ENCODE data around the gene FLRT1. TPM values are rescaled to one million over a fixed set of nuclear protein-coding genes. Genes with fewer than 3 reads are reported as not detected.
"Not testable (repeated sequence)": the region's sequence is repeated elsewhere in the genome, so short reads cannot be mapped to it uniquely, and the experiment has no call there.

The FLRT1 gene
- polyA plus RNA-seq, 1 donor, result 3.3 TPM

DNA sequence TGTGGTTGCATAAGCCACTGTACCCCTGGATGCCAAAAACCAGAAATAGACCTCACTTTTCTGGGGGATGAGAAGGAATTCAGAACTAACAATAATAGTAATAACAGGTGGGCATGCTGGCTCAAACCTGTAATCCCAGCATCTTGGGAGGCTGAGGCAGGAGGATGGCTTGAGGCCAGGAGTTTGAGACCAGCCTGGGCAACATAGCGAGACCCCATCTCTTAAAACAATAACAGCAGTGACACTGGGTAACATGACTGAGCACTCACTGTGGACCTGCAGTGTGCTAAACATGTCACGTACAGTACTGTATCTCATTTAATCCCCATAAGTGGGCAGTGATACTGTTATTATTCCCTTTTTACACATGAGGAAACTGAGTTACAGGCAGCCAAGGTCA lies 10.0 kb downstream of the FLRT1 start:
- no peak for DNase-seq

- DNase-seq, result not testable (repeated sequence)
These were observed 11.6 kb downstream of the FLRT1 start for GRCh38 chr11:64047373-64047772.

- DNase-seq, result no peak
These were observed 12.5 kb downstream of the FLRT1 start for GRCh38 chr11:64048042-64048854.

- no peak for DNase-seq
These were observed 13.8 kb downstream of the FLRT1 start for GRCh38 chr11:64049509-64049908.

DNA sequence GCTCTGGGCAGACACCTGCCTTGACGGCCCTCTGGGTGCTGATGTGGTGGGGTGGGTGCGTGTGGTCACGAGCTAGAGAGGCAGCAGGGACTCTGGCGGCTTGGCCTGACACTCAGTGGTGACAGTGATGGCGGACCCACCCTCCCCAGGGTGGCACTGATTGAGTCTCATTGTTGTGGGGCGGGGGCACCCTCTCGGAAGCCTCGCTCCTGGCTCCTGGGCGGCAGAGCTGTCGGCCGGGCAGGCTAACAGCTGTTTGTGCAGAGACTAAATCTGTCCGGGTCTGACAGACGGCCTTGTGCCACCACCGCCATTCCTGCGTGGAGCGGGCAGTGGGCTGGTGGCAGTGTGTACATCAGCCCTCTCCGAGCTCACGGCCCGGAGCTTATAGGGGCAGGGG lies 15.6 kb downstream of the FLRT1 start:
- DNase-seq, result no peak

DNA sequence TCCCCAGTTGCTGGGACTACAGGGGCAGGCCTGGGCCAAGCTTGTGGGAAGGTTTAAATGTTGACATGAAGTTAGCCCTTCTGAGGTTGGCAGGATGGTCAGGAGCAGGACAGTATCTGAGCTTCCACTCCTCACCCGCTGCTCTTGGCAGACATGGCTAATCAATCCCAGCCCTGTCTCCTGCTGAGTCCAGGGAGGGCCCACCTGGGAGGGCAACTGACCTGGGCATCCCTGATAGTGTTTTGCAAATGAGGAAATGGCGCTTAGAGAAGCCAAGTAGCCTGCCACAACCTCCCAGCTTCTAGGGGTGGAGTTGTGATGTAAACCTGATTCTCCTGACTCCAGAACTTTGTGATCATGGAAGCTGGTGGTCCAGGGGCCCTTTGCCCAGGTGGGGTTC lies 16.7 kb downstream of the FLRT1 start:
- no peak for DNase-seq

GRCh38 chr11:64052938-64053622 lies 17.3 kb downstream of the FLRT1 start:
- no peak for DNase-seq

- DNase-seq, result no peak
These were observed 18.0 kb downstream of the FLRT1 start for GRCh38 chr11:64053699-64054098.

- DNase-seq, result no peak
These were observed 19.3 kb downstream of the FLRT1 start for GRCh38 chr11:64055077-64055476.

DNA sequence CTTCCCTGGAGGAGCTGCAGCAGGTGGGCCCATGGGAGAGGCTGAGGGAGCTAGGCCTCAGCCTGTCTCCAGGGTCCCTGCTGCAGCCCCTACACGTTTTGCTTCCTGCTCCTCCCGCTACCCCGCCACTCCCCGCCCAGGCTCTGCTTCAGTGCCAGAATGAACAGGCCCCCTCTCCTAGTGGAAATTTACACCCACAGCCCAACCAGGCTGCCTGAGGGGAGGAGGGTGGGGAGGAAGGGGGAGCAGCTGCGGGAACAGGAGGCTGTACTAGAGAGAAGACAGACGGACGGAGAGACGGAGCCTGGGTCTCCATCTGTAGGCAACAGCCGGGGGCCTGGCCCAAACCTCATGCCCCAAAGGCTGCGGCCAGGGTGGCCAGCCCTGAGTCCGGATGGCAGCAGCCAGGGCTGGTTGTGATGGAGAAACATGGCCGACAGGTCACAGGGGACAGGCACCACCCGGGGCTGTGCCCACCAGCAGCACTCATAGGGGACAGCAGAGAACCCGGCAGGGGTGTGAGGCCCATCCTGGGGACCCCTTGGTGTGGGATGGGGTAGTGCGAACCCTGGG lies 20.6 kb downstream of the FLRT1 start:
- DNase-seq, result no peak

GRCh38 chr11:64056861-64057260 lies 21.1 kb downstream of the FLRT1 start:
- DNase-seq, result no peak

- no peak for DNase-seq
These were observed 22.2 kb downstream of the FLRT1 start for GRCh38 chr11:64057890-64058289.

DNA sequence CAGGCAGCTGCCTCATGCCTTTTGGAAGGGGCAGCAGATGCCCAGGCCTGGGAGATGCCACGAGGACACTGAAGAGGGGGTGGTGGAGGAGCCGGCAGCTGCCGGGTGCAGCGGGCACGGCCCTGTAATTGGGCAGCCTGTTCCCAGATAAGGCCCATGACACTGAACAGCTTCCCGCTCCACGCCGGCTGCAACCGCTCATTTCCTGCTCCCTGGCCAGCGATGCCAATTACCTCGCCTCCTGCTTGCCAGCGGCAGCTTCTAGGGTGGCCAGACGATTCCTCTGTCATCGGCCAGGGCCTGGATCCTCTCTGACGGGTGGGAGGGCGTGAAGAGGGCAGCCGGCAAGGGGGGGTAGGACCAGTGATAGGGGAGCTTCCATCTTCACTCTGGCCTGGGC lies 22.8 kb downstream of the FLRT1 start:
- DNase-seq, result no peak

DNA sequence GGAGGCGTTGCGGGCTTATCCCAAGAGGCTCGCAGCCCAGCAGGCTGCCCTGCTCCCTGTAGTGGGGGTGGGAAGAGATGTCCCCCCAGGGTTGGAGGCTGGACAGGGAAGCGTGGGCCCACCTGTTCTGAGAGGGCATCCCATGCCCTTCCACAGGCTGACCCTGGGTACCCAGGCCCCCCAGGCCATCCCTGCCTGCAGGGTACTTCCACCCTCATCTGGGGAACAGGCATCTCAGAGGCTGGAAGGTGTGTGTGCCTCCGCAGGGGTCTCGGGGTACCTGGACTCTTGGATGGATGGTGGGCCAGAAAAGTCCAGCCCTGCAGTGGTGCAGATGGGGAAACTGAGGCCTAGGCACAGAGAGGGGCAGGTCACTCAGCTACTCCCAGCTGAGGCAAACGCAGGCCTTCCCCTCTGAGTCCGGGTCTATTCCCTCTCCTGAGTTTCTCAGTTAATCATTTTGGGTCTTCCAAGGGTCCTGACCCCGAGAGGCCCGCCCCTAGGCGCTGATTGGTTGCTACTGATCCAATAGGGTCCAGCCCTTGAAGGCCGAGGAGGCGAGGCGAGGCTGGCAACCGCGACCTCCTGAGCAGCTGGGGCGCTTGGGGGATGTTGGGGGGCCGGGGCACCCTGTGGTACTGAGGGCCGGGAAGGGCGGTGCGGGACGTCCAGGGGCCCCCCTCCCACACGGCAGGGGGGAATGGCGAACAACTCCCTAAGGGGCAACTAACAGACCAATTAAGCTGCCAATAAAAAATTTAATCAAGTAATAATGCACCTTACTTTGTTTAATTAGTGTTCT lies 23.8 kb downstream of the FLRT1 start:
- DNase-seq, result no peak

- DNase-seq, result no peak
These were observed 24.6 kb downstream of the FLRT1 start for GRCh38 chr11:64060263-64060860.

GRCh38 chr11:64060861-64061444 lies 25.2 kb downstream of the FLRT1 start:
- DNase-seq, result peak; percentile 40

- no peak for DNase-seq
These were observed 26.7 kb downstream of the FLRT1 start for GRCh38 chr11:64062185-64063039.

DNA sequence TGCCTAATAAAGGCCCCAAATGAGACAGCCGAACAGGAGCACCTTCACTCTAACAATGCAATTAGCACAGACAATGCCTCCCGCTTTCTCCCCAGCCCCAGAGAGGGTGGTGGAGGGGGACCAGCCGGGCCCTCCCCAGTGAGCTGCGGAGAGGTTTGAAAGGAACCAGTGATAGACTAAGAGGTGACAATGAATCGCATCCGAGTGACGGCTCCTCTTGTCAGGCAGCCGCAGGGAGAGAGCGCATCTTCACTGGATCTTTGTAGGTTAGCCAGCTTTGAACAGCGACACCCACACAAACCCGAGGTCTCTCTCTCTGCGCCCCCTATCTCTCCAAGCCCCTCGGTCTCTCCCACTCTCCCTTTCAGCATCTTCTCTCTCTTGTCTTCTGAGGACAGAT lies 28.0 kb downstream of the FLRT1 start:
- DNase-seq, result no peak

- DNase-seq, result no peak
These were observed 28.8 kb downstream of the FLRT1 start for GRCh38 chr11:64064374-64065140.

DNA sequence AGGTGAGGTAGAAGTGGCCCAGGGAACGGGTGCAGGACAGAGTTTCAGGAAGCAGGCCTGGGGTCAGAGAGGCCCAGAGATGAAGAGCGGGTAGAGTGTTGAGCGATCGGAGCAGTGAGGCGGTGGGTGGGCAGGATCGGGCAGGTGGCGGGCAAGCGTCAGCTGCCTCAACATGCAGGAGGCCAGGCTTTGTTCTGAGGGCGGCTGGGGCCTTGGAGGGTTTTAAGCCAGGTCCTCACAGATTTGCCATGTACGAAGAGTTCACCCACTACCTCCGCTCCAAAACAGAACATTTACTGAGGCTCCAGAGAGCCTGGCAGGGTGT lies 29.4 kb downstream of the FLRT1 start:
- DNase-seq, result no peak

Data from left kidney (tissue), 2 donors.